Activated T-cell treated with anti-CD3 and anti-CD28 coated beads, Interleukin-2, amount 50 U/mL, for 72 hours (primary cell): Measurements from ENCODE around the gene PDHA2. TPM values are rescaled to one million over a fixed set of nuclear protein-coding genes. Genes with fewer than 3 reads are reported as not detected.
"Not testable (repeated sequence)": the region's sequence is repeated elsewhere in the genome, so short reads cannot be mapped to it uniquely, and the experiment has no call there.

Experiments
- ATAC-seq, 2 donors: fragments of 150-1000 bp; cut with Tn5 transposase; replicated peaks in 1 of 2; 2 replicates each; pipeline ENCODE4 v1.10.0; 2021; ENCODE audit warnings: moderate library complexity in 2 of 2, mild to moderate bottlenecking in 1 of 2
- DNase-seq, 2 donors: peaks; one replicate each; pipeline ENCODE4 v3.0.0; 2021 to 2022; ENCODE audit warnings: mixed read lengths in 1 of 2
- H3K27ac Mint-ChIP-seq: one replicate; pipeline ENCODE4 v1.8.0; 2022; ENCODE audit warnings: mild to moderate bottlenecking, moderate library complexity, mixed read lengths
- H3K27me3 Mint-ChIP-seq: one replicate; pipeline ENCODE4 v1.8.0; 2022; ENCODE audit warnings: low read depth, mixed read lengths
- H3K36me3 Mint-ChIP-seq, 2 donors: one replicate each; pipeline ENCODE4 v1.8.0; 2022; ENCODE audit warnings: mixed read lengths in 2 of 2, mild to moderate bottlenecking in 1 of 2; ENCODE audit not compliant: insufficient read depth in 2 of 2
- H3K4me1 Mint-ChIP-seq: one replicate; pipeline ENCODE4 v1.8.0; 2022; ENCODE audit warnings: low read depth, mixed read lengths
- H3K4me3 Mint-ChIP-seq, 2 donors: one replicate each; pipeline ENCODE4 v1.8.0; 2022; ENCODE audit warnings: mild to moderate bottlenecking in 2 of 2, mixed read lengths in 2 of 2, moderate library complexity in 2 of 2
- H3K9me3 Mint-ChIP-seq, 2 donors: one replicate each; pipeline ENCODE4 v1.8.0; 2022; ENCODE audit warnings: mixed read lengths in 2 of 2
- total RNA-seq, 2 donors: library from RNA; stranded (reverse); gene quantifications; one replicate each; pipeline ENCODE4 v1.2.3, GENCODE V29; 2022

The PDHA2 gene
- total RNA-seq, 2 donors from 2014 or later = not detected

GRCh38 chr4:95869414-95869813, 29.5 kb downstream of the PDHA2 start:
- ATAC-seq, H3K36me3 Mint-ChIP-seq, H3K4me3 Mint-ChIP-seq, H3K27me3 Mint-ChIP-seq, DNase-seq, H3K4me1 Mint-ChIP-seq, H3K27ac Mint-ChIP-seq: not testable (repeated sequence)
- peaks cover 13 to 16% of the 10 kb centered on the region in 2 donors for H3K9me3 Mint-ChIP-seq

- DNase-seq = no peak
- ATAC-seq = no peak
- Mint-ChIP-seq H3K4me3 (no peak overlapping the region), H3K27ac (no peak overlapping the region), H3K36me3 (peaks cover 0 to 10% of the 10 kb centered on the region in 2 donors), H3K4me1 (no peaks in the 10 kb centered on the region), H3K9me3 (peaks cover 13 to 16% of the 10 kb centered on the region in 2 donors), H3K27me3 (no peaks in the 10 kb centered on the region)
Observed at GRCh38 chr4:95869961-95870500, 30.1 kb downstream of the PDHA2 start.

GRCh38 chr4:95877636-95878035, 37.7 kb downstream of the PDHA2 start:
- peaks cover 5 to 9% of the 10 kb centered on the region in 2 donors for H3K9me3 Mint-ChIP-seq
- no peaks in the 10 kb centered on the region for H3K27me3 Mint-ChIP-seq
- H3K27ac Mint-ChIP-seq = no peak overlapping the region
- no peaks in the 10 kb centered on the region for H3K4me1 Mint-ChIP-seq
- H3K4me3 Mint-ChIP-seq = no peak overlapping the region
- no peak for ATAC-seq
- H3K36me3 Mint-ChIP-seq = no peaks in the 10 kb centered on the region
- DNase-seq = no peak

DNA sequence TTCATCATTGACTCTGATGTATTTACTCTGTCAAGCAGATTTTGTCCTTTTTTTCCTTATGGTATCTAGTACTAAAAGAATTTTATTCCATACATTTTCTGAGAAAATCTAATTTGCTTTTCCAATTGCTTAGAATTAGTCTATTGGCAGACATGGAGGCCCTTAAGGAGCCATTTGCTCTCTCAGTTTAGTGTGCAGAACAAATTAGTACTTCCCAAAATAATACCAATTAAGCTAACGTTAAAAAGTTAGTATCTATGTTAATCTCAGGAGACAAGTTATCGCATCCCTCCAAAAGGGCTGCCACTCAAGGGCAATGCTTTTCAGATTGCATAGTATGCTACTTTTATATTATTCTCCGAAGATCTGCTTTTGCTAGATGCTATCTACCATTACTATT, 47.7 kb downstream of the PDHA2 start:
- Mint-ChIP-seq H3K4me3 (no peak overlapping the region), H3K27me3 (no peaks in the 10 kb centered on the region), H3K4me1 (no peaks in the 10 kb centered on the region), H3K27ac (no peak overlapping the region), H3K36me3 (no peaks in the 10 kb centered on the region), H3K9me3 (peaks cover 3 to 5% of the 10 kb centered on the region in 2 donors)
- ATAC-seq (no peak), DNase-seq (no peak)

GRCh38 chr4:95889662-95890061, 49.8 kb downstream of the PDHA2 start:
- H3K4me3 Mint-ChIP-seq = no peak overlapping the region
- no peak overlapping the region for H3K27ac Mint-ChIP-seq
- H3K4me1 Mint-ChIP-seq = no peaks in the 10 kb centered on the region
- no peaks in the 10 kb centered on the region for H3K27me3 Mint-ChIP-seq
- peaks cover 4% of the 10 kb centered on the region in 2 donors for H3K9me3 Mint-ChIP-seq
- DNase-seq = no peak
- no peak for ATAC-seq
- H3K36me3 Mint-ChIP-seq = no peaks in the 10 kb centered on the region
